Testis (tissue), 3 donors: ENCODE results near the gene NR3C1. TPM values are rescaled to one million over a fixed set of nuclear protein-coding genes. Genes with fewer than 3 reads are reported as not detected.

Source experiments
- DNase-seq: peaks from one replicate; pipeline ENCODE4 v3.0.0-alpha.2; 2019
- H3K27ac ChIP-seq, 2 donors: fragments of 200-600 bp; sonication (generic); one replicate each; pipeline ENCODE4 v1.5.1; 2019
- H3K27me3 ChIP-seq: fragments of 200-600 bp; sonication (generic); one replicate; pipeline ENCODE4 v1.5.1; 2019
- H3K36me3 ChIP-seq: fragments of 200-600 bp; sonication (generic); one replicate; pipeline ENCODE4 v1.5.1; 2017; ENCODE audit warnings: low read depth; ENCODE audit errors: missing control alignments
- H3K4me1 ChIP-seq: fragments of 200-600 bp; sonication (generic); one replicate; pipeline ENCODE4 v1.5.1; 2019
- H3K4me3 ChIP-seq, 2 donors: fragments of 200-600 bp; sonication (generic); one replicate each; pipeline ENCODE4 v1.5.1; 2017 to 2019
- H3K9me3 ChIP-seq: fragments of 200-600 bp; sonication (generic); one replicate; pipeline ENCODE4 v1.5.1; 2017
- CTCF ChIP-seq, 3 experiments: fragments of 450-650 bp in 2 of 3; fragments of 200-600 bp in 1 of 3; sonication (generic) in 1 of 3; IDR thresholded peaks; one replicate each; pipeline ENCODE4 v1.5.1; 2016 to 2019; ENCODE audit warnings: antibody characterized with exemption in 3 of 3, mild to moderate bottlenecking in 2 of 3, moderate library complexity in 1 of 3
- POLR2A ChIP-seq: fragments of 450-650 bp; IDR thresholded peaks from one replicate; pipeline ENCODE4 v1.6.1; 2017; ENCODE audit warnings: antibody characterized with exemption, mild to moderate bottlenecking, moderate library complexity
- WGBS, 2 donors: methylation state at CpG; one replicate each; pipeline ENCODE4 v1.1.5; 2018; 5-methylcytosine and 5-hydroxymethylcytosine counted together
- intact Hi-C: fragments of 100-400 bp; cut with DNase I; formaldehyde crosslinking; loops from one replicate; pipeline ENCODE4 v1.15.1; 2023; ENCODE audit warnings: low total_unique reads
- polyA plus RNA-seq: library from polyadenylated mRNA; stranded (reverse); fragments of 350-450 nt; fragmentation: Illumina TruSeq; extraction: RNeasy Lipid Tissue Mini Kit (QIAGEN cat#74804); gene quantifications from one replicate; pipeline ENCODE4 v1.2.3, GENCODE V29; 2014; ENCODE audit warnings: low read depth, low replicate concordance; ENCODE audit not compliant: insufficient read depth
- total RNA-seq, 2 donors: library from RNA; depleted of rRNA; stranded (reverse); fragments of >200 nt; gene quantifications; one replicate each; pipeline ENCODE4 v1.2.3, GENCODE V29; 2016

The NR3C1 gene
- total and polyA plus RNA-seq, 3 donors from 2014 or later, result 33.2 to 37.7 (median 34.3) TPM

GRCh38 chr5:143395638-143396352 lies 7.7 kb downstream of the NR3C1 start:
- no peak for TF ChIP-seq POLR2A
- TF ChIP-seq CTCF (IDR thresholded peaks at IDR 0.05), result no peak
- no peak for DNase-seq
- H3K4me3 ChIP-seq, result no peak overlapping the region
- WGBS, 2 donors, result 64 to 76% methylated on average over 2 of the region's 2 CpGs
- intact Hi-C loops, result no loop called here
- no peak overlapping the region for H3K27ac ChIP-seq
- no peaks in the 10 kb centered on the region for H3K9me3 ChIP-seq
- no peaks in the 10 kb centered on the region for H3K27me3 ChIP-seq
- H3K36me3 ChIP-seq, result no peaks in the 10 kb centered on the region
- peaks cover 24% of the 10 kb centered on the region for H3K4me1 ChIP-seq

GRCh38 chr5:143393524-143393923 lies 10.0 kb downstream of the NR3C1 start:
- H3K36me3 ChIP-seq, result no peaks in the 10 kb centered on the region
- H3K4me1 ChIP-seq, result peaks cover 15% of the 10 kb centered on the region
- H3K27me3 ChIP-seq, result no peaks in the 10 kb centered on the region
- no peak overlapping the region for H3K4me3 ChIP-seq
- 54 to 55% methylated on average over 1 of the region's 1 CpG for WGBS, 2 donors
- no peaks in the 10 kb centered on the region for H3K9me3 ChIP-seq
- H3K27ac ChIP-seq, result no peak overlapping the region
- no peak for DNase-seq
- TF ChIP-seq CTCF (IDR thresholded peaks at IDR 0.05), result no peak
- no peak for TF ChIP-seq POLR2A
- intact Hi-C loops, result no loop called here

- Histone ChIP-seq H3K27me3 (no peaks in the 10 kb centered on the region), H3K9me3 (no peaks in the 10 kb centered on the region), H3K4me3 (no peak overlapping the region), H3K4me1 (peaks cover 6% of the 10 kb centered on the region), H3K27ac (no peak overlapping the region), H3K36me3 (no peaks in the 10 kb centered on the region)
- TF ChIP-seq CTCF (IDR thresholded peaks at IDR 0.05), result no peak
- no peak for TF ChIP-seq POLR2A
- 65 to 74% methylated on average over 2 of the region's 2 CpGs for WGBS, 2 donors
- no peak for DNase-seq
- intact Hi-C loops, result no loop called here
Observed at GRCh38 chr5:143390941-143391340, 12.5 kb downstream of the NR3C1 start.

GRCh38 chr5:143390258-143390657 lies 13.2 kb downstream of the NR3C1 start:
- TF ChIP-seq CTCF (IDR thresholded peaks at IDR 0.05) (no peak), POLR2A (no peak)
- H3K4me3 ChIP-seq, result no peak overlapping the region
- no peak overlapping the region for H3K27ac ChIP-seq
- H3K9me3 ChIP-seq, result no peaks in the 10 kb centered on the region
- H3K4me1 ChIP-seq, result peaks cover 6% of the 10 kb centered on the region
- no peak for DNase-seq
- H3K36me3 ChIP-seq, result no peaks in the 10 kb centered on the region
- intact Hi-C loops, result no loop called here
- no peaks in the 10 kb centered on the region for H3K27me3 ChIP-seq

GRCh38 chr5:143386725-143387124 lies 16.8 kb downstream of the NR3C1 start:
- intact Hi-C loops, result no loop called here
- H3K27me3 ChIP-seq, result no peaks in the 10 kb centered on the region
- TF ChIP-seq CTCF (IDR thresholded peaks at IDR 0.05), result no peak
- TF ChIP-seq POLR2A, result no peak
- H3K36me3 ChIP-seq, result no peaks in the 10 kb centered on the region
- H3K4me1 ChIP-seq, result peaks cover 6% of the 10 kb centered on the region
- no peak overlapping the region for H3K4me3 ChIP-seq
- H3K27ac ChIP-seq, result no peak overlapping the region
- no peaks in the 10 kb centered on the region for H3K9me3 ChIP-seq
- DNase-seq, result no peak
- whole genome bisulfite sequencing, 2 donors, result 71 to 79% methylated on average over 1 of the region's 1 CpG
